NK-92 (cell line): ENCODE results near the gene MEGF11.

ENCODE experiments used
- DNase-seq: peaks from one replicate; lab custom pipeline; 2025; ENCODE audit not compliant: unreplicated experiment; lab: John Stamatoyannopoulos, UW

MEGF11 gene

DNA sequence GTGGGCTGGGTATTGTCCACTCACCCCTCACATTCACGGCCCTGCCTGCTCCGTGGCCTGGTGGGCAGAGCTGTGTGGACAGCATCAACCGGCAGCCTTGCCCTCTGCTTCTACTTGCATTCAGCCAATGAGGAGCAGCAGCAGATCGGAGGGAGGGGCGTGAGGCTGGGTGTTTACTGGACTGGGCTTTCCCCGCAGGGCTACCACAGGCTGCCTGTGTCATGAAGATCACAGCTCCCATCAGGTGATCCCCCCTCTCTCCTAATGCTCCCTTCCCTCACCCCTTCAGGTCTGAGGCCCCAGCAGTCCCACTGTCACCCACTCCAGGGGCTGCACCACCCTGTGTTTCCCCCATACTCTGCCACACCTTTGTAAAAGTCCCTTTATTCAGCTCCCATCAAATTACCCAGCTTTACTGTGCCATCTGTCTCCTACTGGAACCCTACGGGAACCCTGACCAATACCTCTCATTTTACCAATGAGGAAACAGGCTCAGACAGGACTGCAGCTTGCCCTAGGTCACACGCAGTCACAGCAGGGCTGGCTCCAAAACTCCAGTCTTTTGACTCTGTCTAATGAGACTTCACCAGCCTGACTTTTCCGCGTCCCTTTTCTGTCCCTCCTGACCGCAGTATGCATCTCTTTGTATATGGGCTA lies 81.1 kb downstream of the MEGF11 start:
- no peak for DNase-seq

- DNase-seq, result no peak
These were observed 81.7 kb downstream of the MEGF11 start for GRCh38 chr15:66171841-66172240.

DNA sequence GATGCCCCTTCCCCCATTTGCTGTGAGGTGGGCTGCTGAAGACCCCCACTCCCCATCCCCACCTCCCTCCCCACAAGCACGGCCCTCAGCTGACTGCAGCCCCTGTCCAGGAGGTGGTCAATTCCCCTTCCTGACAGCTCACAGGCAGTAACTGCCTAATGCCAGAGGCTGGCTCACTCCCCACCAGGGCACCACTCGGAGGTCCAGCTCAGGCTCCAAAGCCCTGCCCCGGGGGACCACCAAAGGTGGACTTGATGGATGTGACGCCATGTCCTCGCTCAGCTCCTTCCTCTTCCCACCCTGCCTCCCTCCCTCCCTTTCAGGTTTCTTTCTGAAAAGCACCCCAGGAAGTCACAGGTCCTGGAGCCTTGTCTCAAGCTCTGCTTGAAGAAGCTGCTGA lies 82.8 kb downstream of the MEGF11 start:
- DNase-seq, result no peak

- DNase-seq, result no peak
These were observed 83.5 kb downstream of the MEGF11 start for GRCh38 chr15:66170042-66170441.

DNA sequence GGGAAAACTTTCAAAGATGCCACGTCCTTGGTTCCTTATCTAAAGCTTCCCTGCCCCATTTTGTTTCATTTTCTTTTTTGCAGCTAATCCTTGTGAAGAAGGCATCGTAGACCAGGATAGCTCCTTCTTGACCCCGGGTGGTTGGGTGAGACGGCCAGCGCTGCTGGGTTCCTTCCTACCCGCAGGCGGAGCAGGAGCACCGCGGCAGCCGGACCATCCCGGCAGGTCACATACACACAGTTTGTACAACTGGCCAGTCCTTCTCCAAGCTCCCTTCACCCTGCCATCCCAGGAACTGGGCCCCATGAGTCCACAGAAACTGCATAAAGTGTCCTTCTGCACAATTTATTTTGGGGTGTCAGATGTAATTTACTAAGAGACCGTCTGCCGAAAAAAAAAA lies 83.9 kb downstream of the MEGF11 start:
- no peak for DNase-seq

GRCh38 chr15:66169023-66169422 lies 84.5 kb downstream of the MEGF11 start:
- no peak for DNase-seq

- no peak for DNase-seq
These were observed 85.7 kb downstream of the MEGF11 start for GRCh38 chr15:66167854-66168253.

DNA sequence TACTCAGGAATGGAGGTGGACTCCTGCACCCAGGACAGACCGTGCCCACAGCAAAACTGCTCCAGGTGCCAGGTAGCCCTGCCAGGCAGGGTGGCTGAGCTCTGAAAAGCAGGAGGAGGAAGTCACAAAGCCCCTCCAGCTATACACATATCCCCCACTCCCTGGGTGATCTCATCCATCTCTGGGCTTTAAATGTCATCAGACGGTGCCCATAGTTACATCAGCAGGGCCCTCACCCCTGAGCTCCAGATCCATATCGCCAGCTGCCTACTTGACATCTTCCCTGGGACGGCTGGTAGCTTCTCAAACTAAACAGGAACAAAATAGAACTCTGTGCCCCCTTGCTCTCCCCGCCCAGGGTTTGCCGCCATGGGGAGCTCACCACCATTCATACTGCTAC lies 87.7 kb downstream of the MEGF11 start:
- no peak for DNase-seq

GRCh38 chr15:66164788-66165187 lies 88.8 kb downstream of the MEGF11 start:
- no peak for DNase-seq

- DNase-seq, result no peak
These were observed 90.0 kb downstream of the MEGF11 start for GRCh38 chr15:66163553-66163952.

DNA sequence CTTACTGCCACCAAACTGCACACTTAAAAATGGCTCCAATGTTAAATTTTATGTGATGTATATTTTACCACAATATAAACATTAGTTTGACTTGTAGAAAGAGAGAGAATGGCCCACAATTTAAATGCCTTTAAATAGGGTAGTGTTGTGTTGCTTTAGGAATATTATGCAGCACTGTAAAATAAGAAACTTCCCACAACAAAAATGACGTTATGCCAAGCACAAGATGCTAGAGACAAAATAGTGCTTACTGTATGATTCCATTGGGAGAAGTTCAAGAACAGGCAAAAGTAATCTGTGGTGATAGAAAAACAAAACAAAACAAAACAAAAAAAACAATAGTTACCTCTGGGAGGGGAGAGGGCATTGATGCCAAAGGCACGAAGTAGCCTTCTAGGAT lies 91.3 kb downstream of the MEGF11 start:
- DNase-seq, result no peak

GRCh38 chr15:66161575-66162118 lies 91.9 kb downstream of the MEGF11 start:
- no peak for DNase-seq

- no peak for DNase-seq
These were observed 92.4 kb downstream of the MEGF11 start for GRCh38 chr15:66161108-66161507.

- no peak for DNase-seq
These were observed 96.0 kb downstream of the MEGF11 start for GRCh38 chr15:66157507-66157906.

DNA sequence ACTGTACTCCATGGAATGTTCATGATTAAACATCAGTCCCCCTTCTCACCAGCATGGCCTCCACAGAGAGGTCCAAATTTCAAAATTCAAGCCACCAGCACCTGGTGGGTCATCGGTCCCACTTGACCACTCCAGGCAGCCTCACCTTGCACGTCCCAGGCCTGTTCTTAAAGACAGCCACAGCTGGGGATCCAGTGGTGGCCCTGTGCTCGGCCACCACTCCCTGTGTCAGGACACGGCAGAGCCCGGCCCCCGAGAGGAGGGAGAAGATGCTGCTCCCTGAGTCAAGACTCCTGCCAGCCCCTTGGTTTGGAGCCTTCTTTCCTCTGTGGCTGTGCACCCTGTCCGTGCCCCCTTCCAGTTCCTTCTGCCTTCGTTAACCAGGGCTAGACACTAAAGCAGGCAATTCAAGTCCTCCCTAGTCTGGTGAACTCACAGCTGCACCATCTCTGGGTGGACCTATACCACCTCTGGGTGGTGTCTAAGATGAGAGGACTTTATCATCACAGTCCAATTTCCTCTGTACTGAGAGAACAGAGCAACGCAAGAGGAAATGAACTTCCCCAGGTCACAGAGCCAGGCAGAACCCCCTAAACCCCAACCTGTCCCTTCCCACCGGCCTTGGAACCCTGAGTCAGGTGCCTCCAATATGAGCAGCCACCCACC lies 97.1 kb downstream of the MEGF11 start:
- no peak for DNase-seq

DNA sequence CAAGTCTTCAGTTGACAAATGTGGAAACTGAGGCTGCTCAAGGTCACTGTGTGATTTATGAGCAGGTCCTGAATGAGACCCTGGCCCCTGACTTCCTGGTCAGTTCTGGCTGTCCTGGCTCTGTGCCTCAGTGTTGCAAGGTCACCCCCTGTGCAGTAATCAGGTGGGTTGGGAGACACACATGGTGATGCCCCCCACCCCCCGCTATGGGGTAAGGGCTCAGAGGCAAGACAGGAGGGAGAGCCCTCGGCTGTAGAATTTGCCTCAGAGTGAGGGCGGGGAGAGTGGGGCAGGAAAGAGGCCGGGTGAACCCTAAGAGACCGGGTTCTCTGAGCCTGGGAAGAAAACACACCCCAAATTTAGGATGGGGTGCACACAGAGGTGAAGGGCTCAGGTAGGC lies 98.5 kb downstream of the MEGF11 start:
- no peak for DNase-seq

DNA sequence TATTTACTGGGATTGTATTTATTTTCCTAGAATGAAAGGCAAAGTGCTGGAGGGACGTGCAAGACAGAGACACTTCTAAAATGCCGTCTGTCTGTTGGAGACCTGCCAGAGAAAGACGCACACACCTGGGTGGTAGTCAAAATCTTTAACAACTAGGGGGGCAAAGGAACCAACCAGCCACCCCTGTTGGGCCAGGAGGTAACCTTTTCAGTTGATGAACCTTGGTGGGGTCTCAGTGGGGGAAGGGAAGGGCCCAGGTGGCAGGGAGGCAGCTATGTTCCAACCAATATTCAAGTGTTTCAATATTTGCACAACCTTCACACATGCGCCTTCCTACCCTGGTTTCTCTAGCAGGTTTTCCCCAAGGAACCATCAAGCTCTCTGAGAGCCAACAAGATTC lies 99.0 kb downstream of the MEGF11 start:
- DNase-seq, result no peak

GRCh38 chr15:66153549-66154415 lies 99.8 kb downstream of the MEGF11 start:
- no peak for DNase-seq

DNA sequence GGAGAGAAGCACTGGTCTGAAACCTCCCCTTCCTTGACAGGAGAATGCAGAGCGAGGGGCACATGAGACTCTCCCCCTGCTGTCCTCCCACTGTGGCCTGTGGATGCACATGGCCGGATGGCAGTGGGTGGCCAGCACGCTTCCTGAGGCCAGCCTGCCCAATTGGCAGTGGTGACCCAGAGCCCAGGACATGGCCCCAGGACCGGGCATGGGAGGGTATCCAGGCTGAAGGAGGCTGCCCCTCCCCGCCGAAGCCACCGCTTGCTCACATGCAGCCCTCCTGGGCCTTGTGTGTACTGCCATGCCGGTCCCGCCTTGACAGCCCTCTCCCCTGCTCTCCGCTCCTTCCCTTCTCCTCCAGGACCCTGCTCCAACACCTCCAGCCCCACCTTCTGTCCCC lies 100.9 kb downstream of the MEGF11 start:
- DNase-seq, result no peak

- no peak for DNase-seq
These were observed 101.7 kb downstream of the MEGF11 start for GRCh38 chr15:66151809-66152208.

GRCh38 chr15:66149871-66150270 lies 103.7 kb downstream of the MEGF11 start:
- no peak for DNase-seq

- DNase-seq, result no peak
These were observed 105.4 kb downstream of the MEGF11 start for GRCh38 chr15:66148187-66148586.
